WTC11 (cell line): ENCODE measurements around the gene CADM4.

Source experiments
- SMAD4 ChIP-seq: sonication (generic); formaldehyde crosslinking; IDR thresholded peaks from 2 replicates; pipeline ENCODE4 v1.8.0; 2022; ENCODE audit warnings: mild to moderate bottlenecking, missing genetic modification reagents
- TEAD4 ChIP-seq: sonication (generic); formaldehyde crosslinking; IDR thresholded peaks from 2 replicates; pipeline ENCODE4 v1.8.0; 2022; ENCODE audit warnings: mild to moderate bottlenecking, missing genetic modification reagents
- TF ChIP-seq, protein P1 (sequence below): fragments of 200-600 bp; IDR thresholded peaks from 2 replicates; pipeline ENCODE4 v1.8.0; 2022; ENCODE audit warnings: antibody characterized with exemption
- TF ChIP-seq, protein P2 (sequence below): sonication (generic); formaldehyde crosslinking; IDR thresholded peaks from 2 replicates; pipeline ENCODE4 v1.8.0; 2023; ENCODE audit warnings: mild to moderate bottlenecking, missing genetic modification reagents

DNA sequence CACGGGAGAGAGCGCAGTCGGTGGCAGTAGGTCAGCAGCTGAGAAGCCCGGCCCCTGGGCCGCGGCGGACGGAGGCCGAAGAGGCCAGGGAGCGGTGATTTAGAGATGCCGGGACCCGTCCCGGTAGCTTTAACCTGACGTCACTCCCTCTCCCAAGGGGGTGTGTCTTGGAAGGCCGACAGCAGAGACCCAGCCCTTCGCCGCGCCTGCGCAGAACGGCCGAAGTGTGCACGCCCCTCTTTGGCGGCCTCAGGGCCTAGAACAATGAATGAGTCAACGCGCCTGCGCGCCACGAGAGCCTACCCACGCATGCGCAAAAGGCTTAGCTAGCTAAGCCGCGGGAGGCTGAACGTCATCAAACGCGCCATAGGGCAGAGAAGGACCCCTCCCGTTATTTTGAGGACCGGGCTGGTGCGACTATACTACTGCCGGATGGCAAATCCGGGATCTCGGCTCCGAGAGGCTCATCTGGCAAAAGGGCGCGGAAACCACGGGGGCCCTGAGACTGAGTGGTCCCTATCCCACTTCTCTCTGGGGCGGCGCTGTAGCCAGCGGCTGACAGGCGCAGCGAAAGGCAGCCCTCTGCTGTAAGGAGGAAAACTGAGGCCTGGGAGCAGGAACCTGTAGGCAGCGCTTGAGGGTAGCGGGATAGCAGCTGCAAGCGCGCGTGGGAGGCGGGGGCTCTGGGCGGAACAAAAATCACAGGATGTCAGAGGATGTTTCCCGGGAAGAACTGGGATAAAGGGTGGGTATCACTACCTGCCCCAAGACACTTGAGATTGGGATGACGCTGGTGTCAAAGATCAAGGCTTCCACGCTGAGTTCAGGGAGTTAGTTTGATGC lies 43.4 kb downstream of the CADM4 start, which contains the start of the genes IRGQ and ZNF576:
- TF ChIP-seq TEAD4 (CRISPR knock-in tag) (no peak), SMAD4 (CRISPR knock-in tag) (no peak)
- TF ChIP-seq, protein P1, sequence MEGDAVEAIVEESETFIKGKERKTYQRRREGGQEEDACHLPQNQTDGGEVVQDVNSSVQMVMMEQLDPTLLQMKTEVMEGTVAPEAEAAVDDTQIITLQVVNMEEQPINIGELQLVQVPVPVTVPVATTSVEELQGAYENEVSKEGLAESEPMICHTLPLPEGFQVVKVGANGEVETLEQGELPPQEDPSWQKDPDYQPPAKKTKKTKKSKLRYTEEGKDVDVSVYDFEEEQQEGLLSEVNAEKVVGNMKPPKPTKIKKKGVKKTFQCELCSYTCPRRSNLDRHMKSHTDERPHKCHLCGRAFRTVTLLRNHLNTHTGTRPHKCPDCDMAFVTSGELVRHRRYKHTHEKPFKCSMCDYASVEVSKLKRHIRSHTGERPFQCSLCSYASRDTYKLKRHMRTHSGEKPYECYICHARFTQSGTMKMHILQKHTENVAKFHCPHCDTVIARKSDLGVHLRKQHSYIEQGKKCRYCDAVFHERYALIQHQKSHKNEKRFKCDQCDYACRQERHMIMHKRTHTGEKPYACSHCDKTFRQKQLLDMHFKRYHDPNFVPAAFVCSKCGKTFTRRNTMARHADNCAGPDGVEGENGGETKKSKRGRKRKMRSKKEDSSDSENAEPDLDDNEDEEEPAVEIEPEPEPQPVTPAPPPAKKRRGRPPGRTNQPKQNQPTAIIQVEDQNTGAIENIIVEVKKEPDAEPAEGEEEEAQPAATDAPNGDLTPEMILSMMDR, result no peak
- TF ChIP-seq, protein P2, sequence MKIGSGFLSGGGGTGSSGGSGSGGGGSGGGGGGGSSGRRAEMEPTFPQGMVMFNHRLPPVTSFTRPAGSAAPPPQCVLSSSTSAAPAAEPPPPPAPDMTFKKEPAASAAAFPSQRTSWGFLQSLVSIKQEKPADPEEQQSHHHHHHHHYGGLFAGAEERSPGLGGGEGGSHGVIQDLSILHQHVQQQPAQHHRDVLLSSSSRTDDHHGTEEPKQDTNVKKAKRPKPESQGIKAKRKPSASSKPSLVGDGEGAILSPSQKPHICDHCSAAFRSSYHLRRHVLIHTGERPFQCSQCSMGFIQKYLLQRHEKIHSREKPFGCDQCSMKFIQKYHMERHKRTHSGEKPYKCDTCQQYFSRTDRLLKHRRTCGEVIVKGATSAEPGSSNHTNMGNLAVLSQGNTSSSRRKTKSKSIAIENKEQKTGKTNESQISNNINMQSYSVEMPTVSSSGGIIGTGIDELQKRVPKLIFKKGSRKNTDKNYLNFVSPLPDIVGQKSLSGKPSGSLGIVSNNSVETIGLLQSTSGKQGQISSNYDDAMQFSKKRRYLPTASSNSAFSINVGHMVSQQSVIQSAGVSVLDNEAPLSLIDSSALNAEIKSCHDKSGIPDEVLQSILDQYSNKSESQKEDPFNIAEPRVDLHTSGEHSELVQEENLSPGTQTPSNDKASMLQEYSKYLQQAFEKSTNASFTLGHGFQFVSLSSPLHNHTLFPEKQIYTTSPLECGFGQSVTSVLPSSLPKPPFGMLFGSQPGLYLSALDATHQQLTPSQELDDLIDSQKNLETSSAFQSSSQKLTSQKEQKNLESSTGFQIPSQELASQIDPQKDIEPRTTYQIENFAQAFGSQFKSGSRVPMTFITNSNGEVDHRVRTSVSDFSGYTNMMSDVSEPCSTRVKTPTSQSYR (CRISPR knock-in tag), result no peak
